Measurements from ENCODE around the gene PUSL1. TPM values are rescaled to one million over a fixed set of nuclear protein-coding genes. Genes with fewer than 3 reads are reported as not detected.

PUSL1 gene
- total RNA-seq, 1 donor from 2014 or later = 12.6 TPM

- Mint-ChIP-seq H3K4me1 (peaks cover 15% of the 10 kb centered on the region), H3K36me3 (ENCODE audit: low read depth) (no peaks in the 10 kb centered on the region), H3K27ac (peak overlapping the region; percentile 46), H3K9me3 (no peaks in the 10 kb centered on the region), H3K27me3 (peaks cover 1% of the 10 kb centered on the region), H3K4me3 (peak overlapping the region; percentile 44)
- DNase-seq (no peak), ATAC-seq (ENCODE audit: low read depth) (no peak)
- intact Hi-C loops (cut with micrococcal nuclease) = no loop called here
- POLR2A ChIA-PET = interaction anchor here (1.2 to 1.4 kb wide), 2 partner anchors 22 to 28 kb away, joined by 3 to 10 read pairs; partner anchors contain the start of genes AURKAIP1, CPTP and INTS11
- TF ChIP-seq CTCF (IDR thresholded peaks at IDR 0.05) = no peak
- CTCF ChIA-PET = no interaction called here
Observed at GRCh38 chr1:1347026-1347595, 38.7 kb downstream of the PUSL1 start.

GRCh38 chr1:1347663-1348419 is 39.4 kb downstream of the PUSL1 start:
- ChIA-PET CTCF (interaction anchor here (0.8 kb wide), 1 partner anchor 157 kb away, joined by 3 read pairs; no protein-coding TSS in a partner anchor), POLR2A (interaction anchor here (0.6 to 1.4 kb wide), 6 partner anchors 23 to 316 kb away, joined by 3 to 10 read pairs (median 3); partner anchors contain the start of genes AURKAIP1, CCNL2, CPTP and INTS11)
- intact Hi-C loops (cut with micrococcal nuclease) = no loop called here
- Mint-ChIP-seq H3K27ac (no peak overlapping the region), H3K4me3 (peak overlapping the region; percentile 77), H3K36me3 (ENCODE audit: low read depth) (no peaks in the 10 kb centered on the region), H3K9me3 (no peaks in the 10 kb centered on the region), H3K4me1 (peaks cover 22% of the 10 kb centered on the region), H3K27me3 (peaks cover 9% of the 10 kb centered on the region)
- no peak for TF ChIP-seq CTCF (IDR thresholded peaks at IDR 0.05)
- DNase-seq (no peak), ATAC-seq (ENCODE audit: low read depth) (no peak)

GRCh38 chr1:1348420-1349255 is 40.2 kb downstream of the PUSL1 start:
- peaks cover 10% of the 10 kb centered on the region for H3K27me3 Mint-ChIP-seq
- no peaks in the 10 kb centered on the region for H3K36me3 Mint-ChIP-seq (ENCODE audit: low read depth)
- DNase-seq = no peak
- POLR2A ChIA-PET = interaction anchor here (0.5 to 1.4 kb wide), 7 partner anchors 24 to 316 kb away, joined by 3 to 10 read pairs (median 3); partner anchors contain the start of genes AURKAIP1, CCNL2, CPTP and INTS11
- H3K9me3 Mint-ChIP-seq = no peaks in the 10 kb centered on the region
- ATAC-seq (ENCODE audit: low read depth) = peak; percentile 47
- CTCF ChIA-PET = interaction anchor here (0.8 kb wide), 1 partner anchor 156 kb away, joined by 3 read pairs; no protein-coding TSS in a partner anchor
- H3K4me3 Mint-ChIP-seq = peak overlapping the region; percentile 77
- no peak overlapping the region for H3K27ac Mint-ChIP-seq
- intact Hi-C loops (cut with micrococcal nuclease) = loop anchor here (1.0 kb wide), 3 partner anchors 24 to 40 kb away; partner anchors contain the start of genes AURKAIP1, CPTP, INTS11 and PUSL1
- TF ChIP-seq CTCF (IDR thresholded peaks at IDR 0.05) = no peak
- H3K4me1 Mint-ChIP-seq = peaks cover 27% of the 10 kb centered on the region

GRCh38 chr1:1349256-1350012 is 41.0 kb downstream of the PUSL1 start, which contains the start of gene DVL1:
TSS of gene DVL1 (minus strand) at chr1:1349418. CDS start at chr1:1349065, 353 bp downstream.
- Mint-ChIP-seq H3K36me3 (ENCODE audit: low read depth) (no peaks in the 10 kb centered on the region), H3K4me3 (peak within 1 kb of the TSS; percentile 77), H3K27me3 (peaks cover 12% of the 10 kb centered on the region), H3K27ac (no peak within 1 kb of the TSS), H3K4me1 (peaks cover 30% of the 10 kb centered on the region), H3K9me3 (no peaks in the 10 kb centered on the region)
- ChIA-PET CTCF (no interaction called here), POLR2A (interaction anchor here (1.2 kb wide), 1 partner anchor 317 kb away, joined by 3 read pairs; no protein-coding TSS in a partner anchor)
- intact Hi-C loops (cut with micrococcal nuclease) = loop anchor here (1.0 to 5.0 kb wide), 4 partner anchors 25 to 93 kb away; partner anchors contain the start of genes AURKAIP1, CPTP, INTS11 and PUSL1
- peak; percentile 75 for DNase-seq
- no peak for TF ChIP-seq CTCF (IDR thresholded peaks at IDR 0.05)
- ATAC-seq (ENCODE audit: low read depth) = peak; percentile 84

All from activated B cell treated with CpG ODN at 0.5 μM for 24 hours (primary cell).